ENCODE data around the gene GAS7.

DNA sequence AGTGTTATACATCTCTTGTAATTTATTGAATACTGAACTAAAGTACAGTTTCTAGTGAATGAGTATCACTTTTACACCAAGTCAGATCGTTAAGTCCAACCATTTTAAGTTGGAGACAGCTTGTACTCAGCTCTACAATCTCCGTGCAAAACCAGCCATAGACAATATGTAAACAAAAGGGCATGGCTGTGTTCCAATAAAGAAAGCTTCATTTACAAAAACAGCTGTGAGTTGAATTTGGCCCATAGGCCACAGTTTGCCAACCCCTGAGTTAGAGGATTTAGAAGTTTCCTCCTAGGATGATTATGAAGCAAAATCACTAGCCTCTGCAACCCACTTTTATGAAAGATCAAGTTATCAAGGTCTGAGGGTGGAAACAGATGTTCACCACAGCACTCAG is 187.7 kb downstream of the GAS7 start:
- TF ChIP-seq POLR2A (IDR thresholded peaks at IDR 0.05) (no peak), CTCF (IDR thresholded peaks at IDR 0.05) (no peak), POLR2AphosphoS5 (IDR thresholded peaks at IDR 0.05) (no peak), EP300 (IDR thresholded peaks at IDR 0.05) (no peak)

Data from stomach (tissue), 4 donors.